Activated gamma-delta T cell (primary cell): ENCODE data around the gene MYO5B.

Experiments used
- DNase-seq: peaks from one replicate; lab custom pipeline; 2025; lab: John Stamatoyannopoulos, UW

The MYO5B gene

GRCh38 chr18:50188652-50189051 is 6.3 kb downstream of the MYO5B start:
- DNase-seq, result no peak

GRCh38 chr18:50187659-50188058 is 7.3 kb downstream of the MYO5B start:
- no peak for DNase-seq

- no peak for DNase-seq
Observed at GRCh38 chr18:50186385-50186784, 8.6 kb downstream of the MYO5B start.

DNA sequence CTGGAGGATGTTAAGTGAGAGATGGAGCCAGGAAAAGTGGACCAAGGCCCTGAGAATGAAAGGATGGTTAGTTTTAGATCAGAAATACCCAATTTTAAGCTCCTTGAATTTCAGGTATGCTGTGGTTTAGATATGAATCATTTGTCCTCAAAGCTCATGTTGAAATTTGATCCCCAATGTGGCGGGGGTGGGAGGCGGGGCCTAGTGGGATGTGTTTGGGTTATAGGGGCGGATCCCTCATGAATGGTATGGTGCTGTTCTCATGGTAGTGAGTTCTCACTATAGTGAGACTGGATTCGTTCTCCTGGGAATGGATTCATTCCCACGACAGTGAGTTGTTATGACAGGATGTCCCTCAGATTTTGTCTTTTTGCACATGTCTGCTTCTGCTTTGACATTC is 11.4 kb downstream of the MYO5B start:
- no peak for DNase-seq

DNA sequence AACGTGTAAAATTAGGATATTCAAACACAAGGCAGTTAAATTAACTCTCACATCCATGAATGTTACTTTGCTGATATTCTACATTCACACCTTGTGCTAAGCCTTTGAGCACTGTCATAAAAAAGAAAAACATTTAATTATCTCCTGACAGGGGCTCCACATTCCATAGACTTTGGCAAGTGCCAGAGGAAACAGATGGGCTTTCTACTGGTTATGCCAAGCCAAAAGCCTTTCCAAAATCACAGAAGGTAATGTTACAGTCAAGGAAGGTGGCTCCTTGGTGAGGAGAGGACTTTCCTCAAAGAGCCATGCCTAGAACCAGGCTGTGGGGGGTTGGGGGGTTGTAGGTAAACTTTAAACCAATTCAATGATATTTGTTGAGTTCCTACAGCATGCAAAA is 12.4 kb downstream of the MYO5B start:
- no peak for DNase-seq

- DNase-seq, result no peak
Observed at GRCh38 chr18:50181590-50181989, 13.4 kb downstream of the MYO5B start.

DNA sequence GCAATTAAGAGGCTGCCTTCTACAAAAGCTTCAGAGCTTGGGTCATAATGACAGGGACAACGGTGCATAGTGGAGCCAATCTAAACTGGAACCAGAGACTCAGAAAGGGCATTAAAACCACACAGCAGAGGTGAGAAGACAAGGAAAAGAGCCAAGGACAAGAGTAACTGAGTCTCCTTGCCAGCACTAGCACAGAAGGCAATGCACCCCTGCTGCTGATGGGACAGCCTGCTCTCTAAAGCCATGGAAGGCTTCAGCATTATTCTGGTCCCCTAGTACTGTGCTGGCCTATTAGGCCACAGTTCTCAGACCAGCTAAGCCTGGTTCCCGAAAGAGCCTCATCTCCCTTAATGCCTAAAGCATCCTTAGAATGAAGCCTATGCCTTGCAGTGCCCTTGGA is 15.5 kb downstream of the MYO5B start:
- DNase-seq, result no peak

GRCh38 chr18:50177294-50177992 is 17.5 kb downstream of the MYO5B start:
- no peak for DNase-seq

DNA sequence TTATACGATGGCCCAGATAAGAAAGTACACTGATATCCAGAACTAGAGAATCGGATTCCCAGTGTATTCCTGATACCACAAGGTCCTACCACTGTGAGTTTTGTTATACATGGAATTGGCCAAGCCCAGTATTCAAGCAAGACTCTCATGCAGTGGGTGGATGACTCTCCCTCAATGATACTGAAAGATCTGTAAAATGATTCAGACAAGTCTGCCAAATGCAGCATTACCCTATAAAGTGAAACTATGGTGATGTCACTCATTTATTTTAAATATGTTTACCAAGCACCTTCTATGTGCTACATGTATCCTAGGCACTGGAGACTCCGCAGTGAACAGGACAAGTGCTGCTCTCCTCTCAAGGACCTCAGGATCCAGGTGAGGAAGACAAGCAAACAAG is 22.6 kb downstream of the MYO5B start:
- DNase-seq, result no peak

- DNase-seq, result no peak
Observed at GRCh38 chr18:50171406-50171805, 23.5 kb downstream of the MYO5B start.

DNA sequence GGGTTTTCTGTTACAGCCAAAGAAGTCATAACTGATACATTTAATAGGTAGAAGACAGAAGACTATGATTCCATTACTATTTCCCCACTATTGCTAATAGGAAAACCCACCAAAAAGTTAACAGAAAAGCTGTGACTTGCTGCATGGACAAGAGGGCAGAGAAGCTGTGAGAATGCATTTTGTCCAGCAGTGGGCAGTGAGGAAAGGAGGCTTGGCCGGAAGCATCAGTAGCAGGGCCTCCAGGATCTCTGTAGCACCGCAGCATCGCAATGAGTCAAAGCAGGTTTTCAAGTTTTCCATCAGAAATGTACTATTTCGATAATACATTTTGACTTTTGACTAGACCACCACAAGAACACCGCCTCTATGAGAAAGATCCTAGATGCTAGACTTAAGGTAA is 24.9 kb downstream of the MYO5B start:
- DNase-seq, result no peak

GRCh38 chr18:50169149-50169548 is 25.8 kb downstream of the MYO5B start:
- DNase-seq, result no peak

DNA sequence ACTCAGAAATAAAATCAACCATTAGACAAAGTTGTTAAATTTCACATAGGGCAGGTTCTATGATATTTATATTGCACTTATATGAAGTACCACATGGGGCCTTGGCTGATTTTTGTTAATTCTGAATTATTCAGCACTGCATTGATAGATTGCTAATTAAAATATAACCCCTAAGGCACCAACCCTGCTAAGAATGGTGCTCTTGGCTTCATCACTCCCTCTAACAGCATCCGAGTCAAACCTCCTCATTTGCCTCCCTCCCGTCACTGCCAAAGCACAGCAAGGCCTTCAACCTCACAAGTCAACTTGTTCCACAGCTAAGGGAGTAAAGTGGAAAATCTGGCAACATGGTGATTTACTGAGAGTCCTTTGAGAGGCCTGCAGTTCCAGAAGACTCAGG is 27.0 kb downstream of the MYO5B start:
- DNase-seq, result no peak

DNA sequence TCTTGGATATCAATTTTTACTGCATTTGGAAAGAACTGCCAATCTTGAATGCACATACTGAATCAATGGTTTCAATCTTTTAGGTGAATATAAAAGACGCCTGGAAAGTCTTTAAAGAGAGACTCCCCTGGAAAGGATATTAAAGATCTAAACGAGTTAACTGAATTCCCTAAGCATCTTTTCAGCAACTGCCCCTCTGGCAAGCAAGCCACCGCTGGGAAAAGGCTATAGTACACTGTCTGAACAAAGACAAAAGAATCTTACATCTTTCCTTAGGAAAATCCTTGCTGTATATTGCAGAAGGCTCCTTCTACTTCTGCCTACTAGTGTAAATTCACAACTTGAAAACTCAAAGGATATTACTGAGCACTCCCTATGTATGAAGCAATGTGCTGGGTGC is 28.0 kb downstream of the MYO5B start:
- no peak for DNase-seq

- DNase-seq, result no peak
Observed at GRCh38 chr18:50163505-50163904, 31.4 kb downstream of the MYO5B start.

- DNase-seq, result no peak
Observed at GRCh38 chr18:50162486-50163304, 32.3 kb downstream of the MYO5B start.

DNA sequence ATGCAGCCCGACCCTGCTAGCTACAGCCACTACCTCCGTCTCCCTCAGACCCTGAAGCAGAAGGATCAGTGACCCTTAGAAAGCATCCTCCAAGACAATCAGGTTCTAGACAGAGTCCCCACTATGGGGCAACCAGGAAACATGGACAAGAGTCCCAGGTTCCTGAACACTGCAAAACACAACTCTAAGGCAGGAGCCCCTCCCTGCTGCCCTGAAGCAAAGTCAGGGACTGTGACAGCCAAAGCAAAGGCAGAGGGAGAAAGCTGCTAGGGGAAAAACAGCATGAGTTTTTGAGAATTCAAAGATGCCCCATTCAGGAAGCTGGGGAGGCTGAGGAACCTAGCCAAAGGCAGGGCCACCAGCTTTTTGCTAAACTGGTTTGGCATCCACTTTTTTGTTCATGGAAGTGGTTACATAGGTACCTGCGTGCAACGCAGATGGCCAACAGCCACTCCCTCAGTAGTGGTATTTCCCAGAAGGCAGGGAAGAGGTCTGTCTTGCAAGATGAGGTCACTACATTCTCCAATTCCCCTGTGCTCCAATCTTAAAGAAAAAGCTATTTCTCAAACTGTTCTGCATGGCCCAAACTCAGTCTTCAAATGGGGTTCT is 33.2 kb downstream of the MYO5B start:
- no peak for DNase-seq

GRCh38 chr18:50159654-50160046 is 35.3 kb downstream of the MYO5B start:
- DNase-seq, result no peak

DNA sequence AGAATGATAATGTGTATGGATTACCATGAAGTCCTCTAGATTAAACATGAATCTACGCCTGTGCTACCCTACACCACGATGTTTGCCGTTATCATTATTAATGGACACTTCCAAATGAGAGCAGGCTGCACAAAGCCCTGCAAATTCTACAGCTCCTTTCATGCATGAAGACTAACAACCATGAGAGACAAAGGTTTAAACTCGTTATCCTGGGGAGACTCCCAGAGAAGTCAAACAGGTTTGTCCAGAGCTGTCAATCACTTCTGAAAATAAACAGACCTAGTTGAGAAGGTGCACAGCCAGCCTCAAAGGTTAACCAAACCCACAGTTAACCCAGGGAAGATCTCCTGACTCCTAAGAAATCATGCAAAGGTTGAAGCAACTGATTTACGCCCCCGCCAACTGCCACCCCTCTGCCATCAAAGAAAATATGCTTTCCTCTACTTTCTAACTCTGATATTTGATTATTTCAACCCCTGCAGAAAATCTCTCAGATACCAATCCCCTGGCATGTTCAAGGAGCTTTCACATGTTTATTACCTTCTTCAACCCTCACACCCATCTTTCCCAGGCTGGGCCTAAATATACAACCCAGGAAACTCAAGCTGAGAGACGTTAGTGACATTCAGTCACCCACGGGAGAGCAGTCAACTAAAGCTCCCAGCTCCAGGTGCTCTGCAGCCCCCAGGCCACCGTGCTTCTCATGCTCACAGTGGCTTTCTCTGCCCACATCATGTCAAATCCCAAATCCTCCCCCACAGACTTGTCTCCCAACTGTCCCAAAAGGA is 35.9 kb downstream of the MYO5B start:
- DNase-seq, result no peak

DNA sequence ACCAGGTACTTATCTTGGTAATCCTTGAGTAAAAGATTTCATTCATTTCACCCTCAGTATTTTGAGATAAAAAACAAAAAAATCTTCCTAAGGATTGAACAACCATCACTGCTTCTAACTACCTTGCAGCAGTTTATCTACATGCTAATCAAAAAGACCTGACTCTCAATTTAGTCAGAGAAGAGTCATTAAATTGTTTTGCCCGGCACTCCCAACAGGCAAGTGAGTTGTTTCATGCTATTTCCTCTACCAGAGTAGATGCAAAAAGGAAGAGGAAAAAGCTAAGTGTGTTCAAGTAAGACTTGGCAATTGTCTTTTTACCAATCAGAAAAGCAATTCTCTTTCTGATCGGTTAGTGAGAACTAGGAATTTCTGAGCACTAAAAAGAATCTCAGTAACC is 39.5 kb downstream of the MYO5B start:
- DNase-seq, result no peak

DNA sequence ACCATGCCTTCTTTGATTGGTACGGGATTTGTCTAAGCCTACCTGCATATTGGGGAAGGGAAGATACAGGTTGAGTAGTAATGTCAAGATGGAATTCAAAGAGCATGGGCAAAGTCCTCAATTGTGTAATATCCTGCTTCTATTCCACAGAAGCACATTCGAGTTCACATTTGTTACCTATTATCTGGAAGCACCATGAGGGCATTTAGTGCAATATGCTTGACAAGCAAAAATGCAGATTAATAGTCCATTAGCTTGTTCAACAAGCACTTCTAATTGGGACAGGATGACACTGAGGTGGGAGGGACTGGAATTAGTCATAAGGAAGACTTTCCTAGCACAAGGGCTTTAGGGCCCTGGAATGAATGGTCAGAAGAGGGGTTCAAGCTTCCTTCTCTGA is 40.5 kb downstream of the MYO5B start:
- no peak for DNase-seq

GRCh38 chr18:50152900-50153299 is 42.0 kb downstream of the MYO5B start:
- DNase-seq, result no peak
